Measurements from ENCODE around the gene MZT2B.
"Not testable (repeated sequence)": the region's sequence is repeated elsewhere in the genome, so short reads cannot be mapped to it uniquely, and the experiment has no call there.

MZT2B gene

GRCh38 chr2:130152136-130152815, 29.8 kb upstream of the MZT2B start:
- DNase-seq, result peak in 4 of 56 donors; percentile 15 to 48 (median 24)

GRCh38 chr2:130152816-130153595, 29.1 kb upstream of the MZT2B start:
- DNase-seq, result no peak

- not testable (repeated sequence) for DNase-seq
Observed at GRCh38 chr2:130153721-130154422, 28.2 kb upstream of the MZT2B start.

- not testable (repeated sequence) for DNase-seq
Observed at GRCh38 chr2:130154423-130154770, 27.7 kb upstream of the MZT2B start.

GRCh38 chr2:130154773-130155765, 27.0 kb upstream of the MZT2B start:
- no peak for DNase-seq

- peak in 16 of 56 donors; percentile 11 to 48 (median 30) for DNase-seq
Observed at GRCh38 chr2:130155956-130156623, 26.0 kb upstream of the MZT2B start.

GRCh38 chr2:130156624-130157004, 25.4 kb upstream of the MZT2B start:
- no peak for DNase-seq

- not testable (repeated sequence) for DNase-seq
Observed at GRCh38 chr2:130157354-130157753, 24.7 kb upstream of the MZT2B start.

GRCh38 chr2:130157825-130158514, 24.1 kb upstream of the MZT2B start:
- DNase-seq, result not testable (repeated sequence)

GRCh38 chr2:130158631-130159030, 23.4 kb upstream of the MZT2B start:
- no peak for DNase-seq

GRCh38 chr2:130159376-130159775, 22.7 kb upstream of the MZT2B start:
- not testable (repeated sequence) for DNase-seq

GRCh38 chr2:130160131-130160530, 21.9 kb upstream of the MZT2B start:
- no peak for DNase-seq

GRCh38 chr2:130160838-130161705, 21.0 kb upstream of the MZT2B start:
- DNase-seq, result peak in 17 of 56 donors; percentile 6 to 63 (median 35)

- not testable (repeated sequence) for DNase-seq
Observed at GRCh38 chr2:130162486-130162885, 19.6 kb upstream of the MZT2B start.

GRCh38 chr2:130162968-130163367, 19.1 kb upstream of the MZT2B start:
- DNase-seq, result no peak

GRCh38 chr2:130165293-130166016, 16.6 kb upstream of the MZT2B start:
- DNase-seq, result no peak

- not testable (repeated sequence) for DNase-seq
Observed at GRCh38 chr2:130166611-130167010, 15.5 kb upstream of the MZT2B start.

- not testable (repeated sequence) for DNase-seq
Observed at GRCh38 chr2:130169163-130169562, 12.9 kb upstream of the MZT2B start.
